Activated T-cell treated with anti-CD3 and anti-CD28 coated beads, Interleukin-2, amount 50 U/mL, for 48 hours (primary cell): ENCODE measurements around the gene GNAT2.

Experiments
- DNase-seq, 2 experiments: peaks; one replicate each; pipeline ENCODE4 v3.0.0-alpha.2; 2020

GNAT2 gene

DNA sequence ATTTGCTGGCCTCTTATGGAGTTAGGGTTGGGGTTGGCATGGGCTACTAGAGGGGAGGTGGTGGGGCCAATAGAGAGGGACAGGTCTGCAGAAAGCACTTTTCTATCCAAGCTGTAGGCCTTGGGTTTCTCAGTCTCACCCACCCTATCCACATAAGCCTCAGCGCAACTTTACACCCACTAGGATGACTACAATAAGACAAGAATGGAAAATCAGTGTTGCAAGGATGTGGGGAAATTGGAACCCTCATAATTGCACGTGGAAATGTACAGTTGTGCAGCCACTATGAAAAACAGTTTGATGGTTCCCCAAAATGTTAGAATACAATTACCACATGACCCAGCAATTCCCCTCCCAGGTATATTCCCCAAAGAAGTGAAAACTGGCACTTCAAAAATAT, 22.4 kb upstream of the GNAT2 start:
- no peak for DNase-seq

- no peak for DNase-seq
Observed at GRCh38 chr1:109641078-109641740, 21.8 kb upstream of the GNAT2 start.

- DNase-seq = peak; percentile 97 to 99
Observed at GRCh38 chr1:109640285-109640865, 21.0 kb upstream of the GNAT2 start.

- DNase-seq = no peak
Observed at GRCh38 chr1:109639841-109640184, 20.4 kb upstream of the GNAT2 start.

GRCh38 chr1:109639063-109639840, 19.8 kb upstream of the GNAT2 start:
- no peak for DNase-seq

DNA sequence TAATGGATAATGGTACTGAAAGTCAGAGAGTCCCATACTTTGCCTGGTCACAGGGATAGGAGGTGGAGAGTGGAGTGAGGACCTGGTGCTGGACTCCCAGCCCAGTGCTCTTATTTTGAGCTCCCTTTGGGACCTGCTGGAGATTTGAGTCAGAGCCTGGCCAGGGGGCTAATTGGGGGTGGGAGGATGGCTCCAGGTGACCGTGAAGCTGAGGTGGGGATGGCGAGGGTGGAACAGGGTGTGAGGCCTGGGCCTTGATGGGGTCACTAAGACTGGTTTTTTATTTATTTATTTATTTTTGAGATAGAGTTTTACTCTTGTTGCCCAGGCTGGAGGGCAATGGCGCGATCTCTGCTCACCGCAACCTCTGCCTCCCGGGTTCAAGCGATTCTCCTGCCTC, 18.0 kb upstream of the GNAT2 start:
- no peak for DNase-seq

DNA sequence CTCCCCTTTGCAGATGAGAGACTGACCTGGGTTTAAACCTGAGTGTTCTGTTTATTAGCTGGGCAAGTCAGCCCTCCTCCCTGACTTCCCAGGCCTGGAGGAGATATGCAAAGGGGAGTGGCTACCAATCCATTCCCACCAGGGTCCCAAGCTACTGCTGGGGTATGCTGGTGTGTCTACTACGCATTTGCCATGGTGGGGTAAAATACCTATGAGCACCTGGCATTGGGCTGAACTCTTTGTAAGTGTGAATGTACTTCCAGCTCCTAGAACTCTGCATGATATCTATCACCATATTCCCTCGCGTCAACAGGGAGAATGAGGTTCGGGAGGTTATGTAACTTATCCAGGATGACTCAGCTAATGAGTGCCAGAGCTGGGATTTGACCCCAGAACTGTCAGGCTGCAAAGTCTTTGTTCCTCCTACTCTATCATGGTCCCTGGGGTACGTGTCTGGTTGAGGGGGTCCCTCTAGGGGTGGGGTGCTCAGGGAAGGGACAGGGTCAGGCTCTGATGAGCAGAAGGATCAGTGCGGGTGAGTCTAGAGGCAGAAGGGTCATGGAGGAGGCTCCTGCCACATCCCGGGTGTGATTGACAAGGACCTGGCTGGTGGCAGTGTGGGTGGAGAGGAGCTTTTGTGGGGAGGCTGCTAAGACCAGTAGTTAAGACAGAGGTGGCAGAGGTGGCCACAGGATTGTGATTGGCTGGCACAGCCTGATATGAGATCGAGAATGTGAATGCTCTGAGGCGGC, 17.0 kb upstream of the GNAT2 start:
- no peak for DNase-seq

DNA sequence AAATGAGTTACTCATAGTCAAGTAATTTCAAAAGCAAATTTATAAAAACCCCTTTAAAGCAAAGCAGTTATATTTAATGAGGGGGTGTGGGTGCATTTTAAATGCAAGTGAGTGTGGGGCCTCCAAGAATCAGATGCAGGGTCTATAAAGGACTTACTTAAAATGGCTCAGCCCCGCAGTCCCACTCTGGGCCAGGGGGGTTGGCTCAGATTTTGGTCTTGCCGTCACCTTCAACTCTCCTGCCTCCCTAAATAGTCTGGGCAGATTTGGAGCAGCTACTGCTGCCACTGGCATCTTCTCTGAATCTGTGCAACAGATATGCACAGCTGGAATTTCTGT, 16.4 kb upstream of the GNAT2 start:
- DNase-seq = no peak

GRCh38 chr1:109634771-109635750, 15.6 kb upstream of the GNAT2 start:
- DNase-seq = peak in 1 of 2 experiments; percentile 26

- DNase-seq = peak in 1 of 2 experiments; percentile 23
Observed at GRCh38 chr1:109634292-109634691, 14.9 kb upstream of the GNAT2 start.

DNA sequence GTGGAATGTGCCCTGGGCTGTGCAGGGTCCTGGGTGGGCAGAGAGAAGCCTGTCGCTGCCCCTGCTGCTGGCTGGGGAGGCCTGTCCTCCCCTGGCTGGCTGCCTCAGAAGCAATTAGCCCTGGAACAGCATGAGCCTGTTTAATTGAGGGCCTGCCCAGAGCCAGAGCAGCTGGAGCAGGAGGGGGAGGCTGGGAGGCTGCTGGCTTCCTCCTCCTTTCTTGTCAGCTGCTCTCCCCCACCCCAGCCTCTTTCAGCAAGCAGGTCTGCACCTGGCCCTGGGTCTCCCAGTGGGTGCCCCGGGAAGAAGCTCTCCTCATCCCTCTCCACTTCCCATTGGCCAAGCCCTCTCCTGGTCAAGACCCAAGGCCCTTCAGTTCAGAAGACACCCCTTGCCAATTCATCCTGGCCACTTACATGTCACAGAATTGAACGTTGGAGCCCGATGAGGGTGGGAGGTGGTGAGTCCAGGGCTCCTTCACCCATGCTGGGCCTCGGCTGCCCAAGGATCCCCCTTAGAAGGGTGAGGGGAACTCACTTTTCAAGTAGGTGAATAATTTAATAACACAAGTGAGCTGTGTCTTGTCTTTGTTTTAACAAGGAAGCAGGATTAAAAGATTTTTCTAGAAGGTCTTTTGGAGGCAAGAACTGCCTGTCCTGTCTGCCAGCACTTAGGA, 13.4 kb upstream of the GNAT2 start:
- DNase-seq = no peak

- DNase-seq = no peak
Observed at GRCh38 chr1:109631513-109632505, 12.4 kb upstream of the GNAT2 start.

- no peak for DNase-seq
Observed at GRCh38 chr1:109630898-109631512, 11.6 kb upstream of the GNAT2 start.

DNA sequence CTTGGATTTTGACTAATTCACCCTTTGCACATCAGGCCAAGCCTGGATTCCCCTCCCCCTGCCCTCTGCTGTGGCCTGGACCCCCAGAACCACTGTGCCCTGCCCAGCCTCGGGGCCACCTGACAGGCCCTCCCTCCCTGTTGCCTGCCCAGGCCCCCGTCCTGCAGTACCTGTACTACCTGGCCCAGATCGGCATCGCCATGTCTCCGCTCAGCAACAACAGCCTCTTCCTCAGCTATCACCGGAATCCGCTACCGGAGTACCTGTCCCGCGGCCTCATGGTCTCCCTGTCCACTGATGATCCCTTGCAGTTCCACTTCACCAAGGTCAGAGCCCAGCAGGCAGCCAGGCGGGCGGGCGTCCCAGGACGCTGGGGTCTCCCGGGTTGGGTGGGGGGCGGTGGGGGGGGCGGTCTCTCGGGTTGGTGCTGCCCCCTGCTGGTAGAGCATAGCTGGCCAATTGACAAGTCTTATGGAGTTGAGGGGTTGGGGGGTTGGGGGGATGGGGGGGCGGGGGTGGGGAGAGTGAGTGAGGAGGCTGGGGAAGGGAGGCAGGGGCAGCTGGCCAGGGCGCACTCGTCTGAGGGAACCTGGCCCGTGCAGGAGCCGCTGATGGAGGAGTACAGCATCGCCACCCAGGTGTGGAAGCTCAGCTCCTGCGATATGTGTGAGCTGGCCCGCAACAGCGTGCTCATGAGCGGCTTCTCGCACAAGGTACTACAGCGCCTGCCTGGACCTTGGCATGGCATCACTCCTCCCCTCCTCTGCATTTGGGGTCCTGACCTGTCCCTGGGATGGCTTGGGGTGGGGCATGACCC, 10.9 kb upstream of the GNAT2 start:
- DNase-seq = peak; percentile 55 to 56

DNA sequence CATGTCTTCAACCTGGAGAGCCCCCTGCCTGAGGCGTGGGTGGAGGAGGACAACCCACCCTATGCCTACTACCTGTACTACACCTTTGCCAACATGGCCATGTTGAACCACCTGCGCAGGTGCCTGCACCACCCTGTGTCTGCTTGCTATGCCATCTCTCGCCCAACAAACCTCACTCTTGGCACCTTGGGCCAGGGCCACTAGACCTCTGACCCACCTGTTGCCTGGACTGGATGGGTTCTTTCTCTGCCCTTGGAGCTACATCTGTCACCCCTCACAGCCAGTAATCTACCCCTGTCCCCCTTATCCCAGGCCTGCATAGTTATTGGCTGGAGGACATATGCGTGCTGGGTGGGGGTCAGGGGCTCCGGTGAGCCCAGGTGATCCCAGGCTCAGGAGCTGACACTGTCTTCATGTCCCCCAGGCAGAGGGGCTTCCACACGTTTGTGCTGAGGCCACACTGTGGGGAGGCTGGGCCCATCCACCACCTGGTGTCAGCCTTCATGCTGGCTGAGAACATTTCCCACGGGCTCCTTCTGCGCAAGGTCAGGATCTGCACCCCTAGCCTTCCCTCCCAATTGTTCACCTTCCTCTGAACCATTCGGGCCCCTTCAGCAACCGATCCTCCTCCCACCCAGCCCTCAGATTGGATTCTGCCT, 10.1 kb upstream of the GNAT2 start:
- DNase-seq = no peak

GRCh38 chr1:109628540-109629321, 9.3 kb upstream of the GNAT2 start:
- no peak for DNase-seq

GRCh38 chr1:109627692-109628399, 8.4 kb upstream of the GNAT2 start:
- DNase-seq = no peak
